ENCODE measurements around the gene ATP2C2. TPM values are rescaled to one million over a fixed set of nuclear protein-coding genes. Genes with fewer than 3 reads are reported as not detected.

The ATP2C2 gene
- total RNA-seq, 4 donors from 2014 or later: 0.86 TPM; not detected in 3

- H3K36me3 ChIP-seq: peaks cover 12 to 87% (median 70%) of the 10 kb centered on the region in 4 donors
- no peaks in the 10 kb centered on the region for H3K9me3 ChIP-seq
- H3K4me3 ChIP-seq: no peak overlapping the region
- H3K4me1 ChIP-seq: peaks cover 0 to 13% (median 0%) of the 10 kb centered on the region in 4 donors
- TF ChIP-seq POLR2AphosphoS5 (IDR thresholded peaks at IDR 0.05) (no peak), EP300 (IDR thresholded peaks at IDR 0.05) (no peak), POLR2A (IDR thresholded peaks at IDR 0.05; ENCODE audit: low read depth) (no peak)
- TF ChIP-seq, protein P1, sequence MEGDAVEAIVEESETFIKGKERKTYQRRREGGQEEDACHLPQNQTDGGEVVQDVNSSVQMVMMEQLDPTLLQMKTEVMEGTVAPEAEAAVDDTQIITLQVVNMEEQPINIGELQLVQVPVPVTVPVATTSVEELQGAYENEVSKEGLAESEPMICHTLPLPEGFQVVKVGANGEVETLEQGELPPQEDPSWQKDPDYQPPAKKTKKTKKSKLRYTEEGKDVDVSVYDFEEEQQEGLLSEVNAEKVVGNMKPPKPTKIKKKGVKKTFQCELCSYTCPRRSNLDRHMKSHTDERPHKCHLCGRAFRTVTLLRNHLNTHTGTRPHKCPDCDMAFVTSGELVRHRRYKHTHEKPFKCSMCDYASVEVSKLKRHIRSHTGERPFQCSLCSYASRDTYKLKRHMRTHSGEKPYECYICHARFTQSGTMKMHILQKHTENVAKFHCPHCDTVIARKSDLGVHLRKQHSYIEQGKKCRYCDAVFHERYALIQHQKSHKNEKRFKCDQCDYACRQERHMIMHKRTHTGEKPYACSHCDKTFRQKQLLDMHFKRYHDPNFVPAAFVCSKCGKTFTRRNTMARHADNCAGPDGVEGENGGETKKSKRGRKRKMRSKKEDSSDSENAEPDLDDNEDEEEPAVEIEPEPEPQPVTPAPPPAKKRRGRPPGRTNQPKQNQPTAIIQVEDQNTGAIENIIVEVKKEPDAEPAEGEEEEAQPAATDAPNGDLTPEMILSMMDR (IDR thresholded peaks at IDR 0.05): no peak
- intact Hi-C loops (cut with DNase I): loop anchor here (5.0 kb wide), 1 partner anchor 519 kb away; the partner anchor contains the start of gene NECAB2
- H3K27ac ChIP-seq (replicated peaks in 1 of 4): no peak overlapping the region
- no peaks in the 10 kb centered on the region for H3K27me3 ChIP-seq
- no peak for DNase-seq (ENCODE audit: extremely low spot score)
- 83% methylated on average over 14 of the region's 14 CpGs for WGBS
These were observed 117.8 kb downstream of the ATP2C2 start for GRCh38 chr16:84486126-84486525.

DNA sequence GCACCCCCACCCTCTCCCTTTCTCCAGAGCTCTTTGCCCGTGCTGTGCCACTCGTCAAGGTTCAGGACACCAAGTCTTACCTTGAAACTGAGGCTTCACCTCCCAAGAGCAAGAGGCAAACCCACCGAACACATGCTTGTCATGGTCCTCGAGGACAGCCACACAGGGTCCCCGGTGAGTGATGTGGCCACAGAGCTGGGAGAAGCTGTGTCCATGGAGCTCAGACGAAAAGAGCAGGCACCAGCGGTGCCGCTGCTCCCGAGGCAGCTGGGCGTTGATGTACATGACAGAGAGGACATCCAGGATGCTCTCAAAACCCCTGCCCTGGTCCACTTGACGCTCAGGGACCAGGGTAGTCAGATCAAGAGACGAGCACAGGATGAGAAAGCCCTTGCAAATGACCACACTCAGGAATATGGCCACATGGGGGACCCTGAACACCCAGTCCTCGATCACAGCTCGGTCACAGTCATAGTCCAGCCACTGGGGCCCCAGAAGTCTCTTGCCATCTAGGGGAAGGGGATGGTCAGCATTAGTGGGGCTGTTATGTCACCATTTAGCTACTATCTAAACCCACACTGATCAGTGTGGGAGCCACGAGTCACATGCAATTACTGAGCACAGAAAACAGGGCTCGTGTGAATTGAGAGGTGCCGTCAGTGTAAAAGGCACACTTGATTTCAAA is 118.4 kb downstream of the ATP2C2 start:
- WGBS: 88% methylated on average over 17 of the region's 17 CpGs
- no peaks in the 10 kb centered on the region for H3K27me3 ChIP-seq
- H3K4me1 ChIP-seq: peaks cover 0 to 13% (median 0%) of the 10 kb centered on the region in 4 donors
- no peak overlapping the region for H3K4me3 ChIP-seq
- H3K27ac ChIP-seq (replicated peaks in 1 of 4): no peak overlapping the region
- DNase-seq (ENCODE audit: extremely low spot score): no peak
- intact Hi-C loops (cut with DNase I): loop anchor here (5.0 kb wide), 1 partner anchor 519 kb away; the partner anchor contains the start of gene NECAB2
- H3K9me3 ChIP-seq: no peaks in the 10 kb centered on the region
- H3K36me3 ChIP-seq: peaks cover 12 to 84% (median 65%) of the 10 kb centered on the region in 4 donors
- TF ChIP-seq, protein P1 (IDR thresholded peaks at IDR 0.05): no peak
- TF ChIP-seq POLR2A (IDR thresholded peaks at IDR 0.05; ENCODE audit: low read depth): no peak
- no peak for TF ChIP-seq EP300 (IDR thresholded peaks at IDR 0.05)
- no peak for TF ChIP-seq POLR2AphosphoS5 (IDR thresholded peaks at IDR 0.05)

DNA sequence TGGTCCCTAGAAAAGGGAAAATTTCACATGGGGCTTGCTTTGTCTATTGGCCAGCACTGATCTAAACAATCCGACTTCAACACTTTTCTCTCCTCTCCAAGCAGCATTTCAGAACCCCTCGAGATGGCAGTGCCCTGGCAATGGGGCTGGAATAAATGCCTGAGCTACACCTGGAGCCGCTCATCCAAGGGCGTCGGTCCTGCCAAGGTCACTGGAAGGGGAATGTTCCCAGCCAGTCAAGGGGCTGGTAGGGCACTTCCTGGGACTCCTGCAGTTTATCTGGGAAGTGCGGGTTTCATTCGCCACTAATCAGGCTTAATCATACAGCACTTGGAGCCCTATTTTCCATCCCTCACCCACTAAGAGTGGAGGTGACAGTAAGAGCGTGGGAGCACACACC is 119.0 kb downstream of the ATP2C2 start:
- Histone ChIP-seq H3K27me3 (no peaks in the 10 kb centered on the region), H3K4me1 (peaks cover 0 to 8% (median 0%) of the 10 kb centered on the region in 4 donors), H3K27ac (replicated peaks in 1 of 4) (no peak overlapping the region), H3K36me3 (peaks cover 12 to 81% (median 59%) of the 10 kb centered on the region in 4 donors), H3K4me3 (no peak overlapping the region), H3K9me3 (no peaks in the 10 kb centered on the region)
- intact Hi-C loops (cut with DNase I): loop anchor here (5.0 kb wide), 1 partner anchor 520 kb away; the partner anchor contains the start of gene NECAB2
- 80% methylated on average over 5 of the region's 8 CpGs for WGBS
- no peak for TF ChIP-seq POLR2AphosphoS5 (IDR thresholded peaks at IDR 0.05)
- TF ChIP-seq POLR2A (IDR thresholded peaks at IDR 0.05; ENCODE audit: low read depth): no peak
- no peak for TF ChIP-seq EP300 (IDR thresholded peaks at IDR 0.05)
- TF ChIP-seq, protein P1 (IDR thresholded peaks at IDR 0.05): no peak
- no peak for DNase-seq (ENCODE audit: extremely low spot score)

DNA sequence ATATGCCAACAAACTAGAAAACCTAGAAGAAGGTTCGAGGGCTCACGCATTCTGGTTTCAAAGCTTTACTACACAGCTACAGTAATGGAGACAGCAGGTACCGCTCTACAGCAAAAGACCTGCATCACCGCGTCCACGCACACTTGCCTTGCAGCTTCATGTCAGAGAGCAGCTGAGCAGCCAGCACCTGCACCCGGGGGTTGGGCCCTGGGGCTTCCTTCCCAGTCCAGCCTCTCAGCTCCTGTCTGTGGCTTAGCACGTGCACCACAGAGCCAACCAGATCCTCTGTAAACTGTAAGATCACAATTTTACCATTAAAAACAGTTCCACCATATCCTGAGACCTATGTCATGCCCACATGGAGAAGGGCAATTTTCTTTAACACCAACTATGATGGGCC is 120.8 kb downstream of the ATP2C2 start:
- peaks cover 26 to 81% (median 61%) of the 10 kb centered on the region in 4 donors for H3K36me3 ChIP-seq
- WGBS: 73% methylated on average over 7 of the region's 8 CpGs
- H3K27ac ChIP-seq (replicated peaks in 1 of 4): no peak overlapping the region
- H3K27me3 ChIP-seq: no peaks in the 10 kb centered on the region
- intact Hi-C loops (cut with DNase I): loop anchor here (5.0 kb wide), 1 partner anchor 522 kb away; the partner anchor contains the start of gene NECAB2
- peaks cover 0 to 8% (median 0%) of the 10 kb centered on the region in 4 donors for H3K4me1 ChIP-seq
- H3K9me3 ChIP-seq: no peaks in the 10 kb centered on the region
- no peak for DNase-seq (ENCODE audit: extremely low spot score)
- TF ChIP-seq POLR2AphosphoS5 (IDR thresholded peaks at IDR 0.05) (no peak), POLR2A (IDR thresholded peaks at IDR 0.05; ENCODE audit: low read depth) (no peak), EP300 (IDR thresholded peaks at IDR 0.05) (no peak)
- TF ChIP-seq, protein P1 (IDR thresholded peaks at IDR 0.05): no peak
- no peak overlapping the region for H3K4me3 ChIP-seq
